HL-60 (cell line): ENCODE data around the gene PRR12.

Source experiments
- CTCF ChIP-seq: IDR thresholded peaks from one replicate; pipeline ENCODE4 v1.5.1; 2011; ENCODE audit warnings: low read length, control low read depth, inconsistent platforms; ENCODE audit not compliant: insufficient read depth
- POLR2AphosphoS5 ChIP-seq: IDR thresholded peaks from 2 replicates; pipeline ENCODE4 v1.6.1; 2012; ENCODE audit warnings: low read depth
- REST ChIP-seq: IDR thresholded peaks from 2 replicates; pipeline ENCODE4 v1.6.1; 2012; ENCODE audit warnings: low read depth; ENCODE audit not compliant: insufficient replicate concordance
- SPI1 ChIP-seq: IDR thresholded peaks from 2 replicates; pipeline ENCODE4 v1.6.1; 2012; ENCODE audit warnings: low read depth, mild to moderate bottlenecking, borderline replicate concordance

- TF ChIP-seq CTCF (no peak), POLR2AphosphoS5 (no peak), REST (no peak), SPI1 (no peak)
Observed at GRCh38 chr19:49579947-49580263, 11.1 kb upstream of the PRR12 start.
